Astrocyte of the cerebellum (primary cell): ENCODE data around the gene C2.

Experiments
- DNase-seq: peaks from one replicate; pipeline ENCODE4 v3.0.0-alpha.2; 2011; ENCODE audit warnings: low read depth
- H3K4me3 ChIP-seq: 2 replicates; pipeline ENCODE4 v1.5.1; 2011; ENCODE audit warnings: mild to moderate bottlenecking, low read depth, low read length, moderate library complexity
- CTCF ChIP-seq: IDR thresholded peaks from 2 replicates; pipeline ENCODE4 v1.5.1; 2012; ENCODE audit warnings: low read length, low read depth, moderate library complexity, mild to moderate bottlenecking; ENCODE audit errors: missing control alignments
- in situ Hi-C: cut with HindIII; loops from 2 replicates; pipeline ENCODE4 v1.10.0; 2017; ENCODE audit warnings: low sequenced_read_pairs

Gene C2

GRCh38 chr6:31881136-31881859 lies 46.2 kb upstream of the C2 start:
- H3K4me3 ChIP-seq, result no peak overlapping the region
- in situ Hi-C loops, result no loop called here
- no peak for DNase-seq
- no peak for TF ChIP-seq CTCF

GRCh38 chr6:31882344-31882743 lies 45.2 kb upstream of the C2 start:
- in situ Hi-C loops, result no loop called here

GRCh38 chr6:31883676-31884075 lies 43.8 kb upstream of the C2 start:
- no peak for TF ChIP-seq CTCF
- H3K4me3 ChIP-seq, result no peak overlapping the region
- DNase-seq, result no peak
- in situ Hi-C loops, result no loop called here

More at GRCh38 chr6:31882344-31882743, 45.2 kb upstream of the C2 start:
- H3K4me3 ChIP-seq, result no peak overlapping the region
- DNase-seq, result no peak
- no peak for TF ChIP-seq CTCF

- no peak for TF ChIP-seq CTCF
- H3K4me3 ChIP-seq, result no peak overlapping the region
- DNase-seq, result no peak
- in situ Hi-C loops, result no loop called here
Observed at GRCh38 chr6:31884528-31885035, 42.9 kb upstream of the C2 start.

GRCh38 chr6:31886541-31886991 lies 41.0 kb upstream of the C2 start:
- in situ Hi-C loops, result no loop called here
- no peak for TF ChIP-seq CTCF
- DNase-seq, result no peak
- H3K4me3 ChIP-seq, result no peak overlapping the region

- no peak overlapping the region for H3K4me3 ChIP-seq
- DNase-seq, result no peak
- in situ Hi-C loops, result no loop called here
- TF ChIP-seq CTCF, result no peak
Observed at GRCh38 chr6:31887173-31888007, 40.1 kb upstream of the C2 start.
